Measurements from ENCODE around the gene RPL35A. TPM values are rescaled to one million over a fixed set of nuclear protein-coding genes. Genes with fewer than 3 reads are reported as not detected.

Gene RPL35A
- total and polyA plus RNA-seq, 9 of the 15 experiments (the other 6 are each of a cell fraction or from before 2014, with no cell fraction given), result 1,475 to 2,942 (median 2,367) TPM

GRCh38 chr3:197959500-197959890 is 9.5 kb downstream of the RPL35A start (continued):
- TF ChIP-seq ZSCAN32 (CRISPR knock-in tag; IDR thresholded peaks at IDR 0.05), result no peak
- TF ChIP-seq, protein P1, sequence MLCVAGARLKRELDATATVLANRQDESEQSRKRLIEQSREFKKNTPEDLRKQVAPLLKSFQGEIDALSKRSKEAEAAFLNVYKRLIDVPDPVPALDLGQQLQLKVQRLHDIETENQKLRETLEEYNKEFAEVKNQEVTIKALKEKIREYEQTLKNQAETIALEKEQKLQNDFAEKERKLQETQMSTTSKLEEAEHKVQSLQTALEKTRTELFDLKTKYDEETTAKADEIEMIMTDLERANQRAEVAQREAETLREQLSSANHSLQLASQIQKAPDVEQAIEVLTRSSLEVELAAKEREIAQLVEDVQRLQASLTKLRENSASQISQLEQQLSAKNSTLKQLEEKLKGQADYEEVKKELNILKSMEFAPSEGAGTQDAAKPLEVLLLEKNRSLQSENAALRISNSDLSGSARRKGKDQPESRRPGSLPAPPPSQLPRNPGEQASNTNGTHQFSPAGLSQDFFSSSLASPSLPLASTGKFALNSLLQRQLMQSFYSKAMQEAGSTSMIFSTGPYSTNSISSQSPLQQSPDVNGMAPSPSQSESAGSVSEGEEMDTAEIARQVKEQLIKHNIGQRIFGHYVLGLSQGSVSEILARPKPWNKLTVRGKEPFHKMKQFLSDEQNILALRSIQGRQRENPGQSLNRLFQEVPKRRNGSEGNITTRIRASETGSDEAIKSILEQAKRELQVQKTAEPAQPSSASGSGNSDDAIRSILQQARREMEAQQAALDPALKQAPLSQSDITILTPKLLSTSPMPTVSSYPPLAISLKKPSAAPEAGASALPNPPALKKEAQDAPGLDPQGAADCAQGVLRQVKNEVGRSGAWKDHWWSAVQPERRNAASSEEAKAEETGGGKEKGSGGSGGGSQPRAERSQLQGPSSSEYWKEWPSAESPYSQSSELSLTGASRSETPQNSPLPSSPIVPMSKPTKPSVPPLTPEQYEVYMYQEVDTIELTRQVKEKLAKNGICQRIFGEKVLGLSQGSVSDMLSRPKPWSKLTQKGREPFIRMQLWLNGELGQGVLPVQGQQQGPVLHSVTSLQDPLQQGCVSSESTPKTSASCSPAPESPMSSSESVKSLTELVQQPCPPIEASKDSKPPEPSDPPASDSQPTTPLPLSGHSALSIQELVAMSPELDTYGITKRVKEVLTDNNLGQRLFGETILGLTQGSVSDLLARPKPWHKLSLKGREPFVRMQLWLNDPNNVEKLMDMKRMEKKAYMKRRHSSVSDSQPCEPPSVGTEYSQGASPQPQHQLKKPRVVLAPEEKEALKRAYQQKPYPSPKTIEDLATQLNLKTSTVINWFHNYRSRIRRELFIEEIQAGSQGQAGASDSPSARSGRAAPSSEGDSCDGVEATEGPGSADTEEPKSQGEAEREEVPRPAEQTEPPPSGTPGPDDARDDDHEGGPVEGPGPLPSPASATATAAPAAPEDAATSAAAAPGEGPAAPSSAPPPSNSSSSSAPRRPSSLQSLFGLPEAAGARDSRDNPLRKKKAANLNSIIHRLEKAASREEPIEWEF (CRISPR knock-in tag; IDR thresholded peaks at IDR 0.05), result no peak
- no peak for TF ChIP-seq MYNN (IDR thresholded peaks at IDR 0.05)
- no peak for TF ChIP-seq MYNN (CRISPR knock-in tag; IDR thresholded peaks at IDR 0.05)
- no peak for TF ChIP-seq STAT6 (CRISPR knock-in tag; IDR thresholded peaks at IDR 0.05)
- no peak for TF ChIP-seq THAP12 (CRISPR knock-in tag; IDR thresholded peaks at IDR 0.05)
- TF ChIP-seq ZNF143 (CRISPR knock-in tag; IDR thresholded peaks at IDR 0.05), result no peak
- TF ChIP-seq, protein P2, sequence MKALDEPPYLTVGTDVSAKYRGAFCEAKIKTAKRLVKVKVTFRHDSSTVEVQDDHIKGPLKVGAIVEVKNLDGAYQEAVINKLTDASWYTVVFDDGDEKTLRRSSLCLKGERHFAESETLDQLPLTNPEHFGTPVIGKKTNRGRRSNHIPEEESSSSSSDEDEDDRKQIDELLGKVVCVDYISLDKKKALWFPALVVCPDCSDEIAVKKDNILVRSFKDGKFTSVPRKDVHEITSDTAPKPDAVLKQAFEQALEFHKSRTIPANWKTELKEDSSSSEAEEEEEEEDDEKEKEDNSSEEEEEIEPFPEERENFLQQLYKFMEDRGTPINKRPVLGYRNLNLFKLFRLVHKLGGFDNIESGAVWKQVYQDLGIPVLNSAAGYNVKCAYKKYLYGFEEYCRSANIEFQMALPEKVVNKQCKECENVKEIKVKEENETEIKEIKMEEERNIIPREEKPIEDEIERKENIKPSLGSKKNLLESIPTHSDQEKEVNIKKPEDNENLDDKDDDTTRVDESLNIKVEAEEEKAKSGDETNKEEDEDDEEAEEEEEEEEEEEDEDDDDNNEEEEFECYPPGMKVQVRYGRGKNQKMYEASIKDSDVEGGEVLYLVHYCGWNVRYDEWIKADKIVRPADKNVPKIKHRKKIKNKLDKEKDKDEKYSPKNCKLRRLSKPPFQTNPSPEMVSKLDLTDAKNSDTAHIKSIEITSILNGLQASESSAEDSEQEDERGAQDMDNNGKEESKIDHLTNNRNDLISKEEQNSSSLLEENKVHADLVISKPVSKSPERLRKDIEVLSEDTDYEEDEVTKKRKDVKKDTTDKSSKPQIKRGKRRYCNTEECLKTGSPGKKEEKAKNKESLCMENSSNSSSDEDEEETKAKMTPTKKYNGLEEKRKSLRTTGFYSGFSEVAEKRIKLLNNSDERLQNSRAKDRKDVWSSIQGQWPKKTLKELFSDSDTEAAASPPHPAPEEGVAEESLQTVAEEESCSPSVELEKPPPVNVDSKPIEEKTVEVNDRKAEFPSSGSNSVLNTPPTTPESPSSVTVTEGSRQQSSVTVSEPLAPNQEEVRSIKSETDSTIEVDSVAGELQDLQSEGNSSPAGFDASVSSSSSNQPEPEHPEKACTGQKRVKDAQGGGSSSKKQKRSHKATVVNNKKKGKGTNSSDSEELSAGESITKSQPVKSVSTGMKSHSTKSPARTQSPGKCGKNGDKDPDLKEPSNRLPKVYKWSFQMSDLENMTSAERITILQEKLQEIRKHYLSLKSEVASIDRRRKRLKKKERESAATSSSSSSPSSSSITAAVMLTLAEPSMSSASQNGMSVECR (CRISPR knock-in tag; IDR thresholded peaks at IDR 0.05), result no peak
- no peak for TF ChIP-seq NCOA2 (IDR thresholded peaks at IDR 0.05; ENCODE audit: partially characterized antibody in 2 of 2)

Measured in K562 (cell line).